Endothelial cell of umbilical vein (primary cell): ENCODE results near the gene LIG4. TPM values are rescaled to one million over a fixed set of nuclear protein-coding genes. Genes with fewer than 3 reads are reported as not detected.

Experiments
- BruUV-seq: library from RNA; stranded (reverse); fragments of 400-500 nt; replicated peaks from 2 replicates; lab custom pipeline; 2021; lab: Mats Ljungman, UMichigan
- CTCF ChIA-PET: fragments of 300-600, 350-600 bp; sonication (Branson Sonifier 250); formaldehyde crosslinking; loops from one replicate; lab custom pipeline; 2021; ENCODE audit warnings: antibody characterized with exemption, inconsistent platforms; lab: Charles Lee
- POLR2A ChIA-PET: fragments of 300-600, 350-600 bp; sonication (Branson Sonifier 250); formaldehyde crosslinking; loops from one replicate; lab custom pipeline; 2021; ENCODE audit warnings: antibody characterized with exemption, inconsistent platforms; lab: Charles Lee
- DNase-seq: peaks from one replicate; pipeline ENCODE4 v3.0.0-alpha.2; 2011; ENCODE audit warnings: low read depth, low spot score
- FAIRE-seq: peaks from 2 replicates; lab custom pipeline; 2011; peaks lifted over from hg19 to GRCh38; lab: Jason Lieb, UNC
- H2AFZ ChIP-seq: 2 replicates; pipeline ENCODE4 v1.6.0; 2012; ENCODE audit warnings: low read depth, low read length, control low read depth, inconsistent platforms
- H3K27ac ChIP-seq: 2 replicates; pipeline ENCODE4 v1.5.1; 2011; ENCODE audit warnings: low read depth, mild to moderate bottlenecking, control low read depth, low read length, moderate library complexity; ENCODE audit not compliant: insufficient read depth
- H3K27me3 ChIP-seq, 2 experiments: 2 replicates each; pipeline versions ENCODE4 v1.6.0 to v1.6.1; 2011; ENCODE audit warnings: low read length in 2 of 2, mixed read lengths in 1 of 2; ENCODE audit not compliant: control insufficient read depth in 2 of 2, insufficient read depth in 2 of 2
- H3K36me3 ChIP-seq, 2 experiments: 2 replicates in 1 of 2; 3 replicates in 1 of 2; pipeline ENCODE4 v1.5.1; 2011; ENCODE audit warnings: low read length in 2 of 2, mild to moderate bottlenecking in 1 of 2, moderate library complexity in 1 of 2; ENCODE audit not compliant: control insufficient read depth in 2 of 2, insufficient read depth in 2 of 2; ENCODE audit errors: extremely low read depth in 1 of 2
- H3K4me1 ChIP-seq: 3 replicates; pipeline ENCODE4 v1.5.1; 2011; ENCODE audit warnings: mild to moderate bottlenecking, low read length; ENCODE audit not compliant: control insufficient read depth, insufficient read depth; ENCODE audit errors: extremely low read depth
- H3K4me2 ChIP-seq: 2 replicates; pipeline ENCODE4 v1.6.1; 2011; ENCODE audit warnings: low read length, control low read depth, mixed read lengths; ENCODE audit not compliant: insufficient read depth
- H3K4me3 ChIP-seq, 3 experiments: fragments of 200-600 bp in 1 of 3; sonication (generic), shearing (Covaris generic) in 1 of 3; replicated peaks in 1 of 3; 2 replicates each; pipeline ENCODE4 v1.5.1; 2011 to 2016; ENCODE audit warnings: control low read depth in 3 of 3, low read length in 3 of 3, mild to moderate bottlenecking in 2 of 3, inconsistent platforms in 1 of 3, low read depth in 1 of 3, moderate library complexity in 1 of 3; ENCODE audit not compliant: insufficient read depth in 1 of 3
- H3K79me2 ChIP-seq: 2 replicates; pipeline ENCODE4 v1.6.0; 2012; ENCODE audit warnings: low read length, inconsistent platforms; ENCODE audit not compliant: control insufficient read depth, insufficient read depth
- H3K9ac ChIP-seq: replicated peaks from 2 replicates; pipeline ENCODE3; 2011; ENCODE audit warnings: low read length, control low read depth; ENCODE audit not compliant: insufficient read depth; ENCODE audit errors: extremely low read depth
- H3K9me1 ChIP-seq: replicated peaks from 3 replicates; pipeline ENCODE4 v1.6.0; 2011; ENCODE audit warnings: mild to moderate bottlenecking, low read length; ENCODE audit not compliant: control insufficient read depth, insufficient read depth; ENCODE audit errors: extremely low read depth
- H3K9me3 ChIP-seq: replicated peaks from 2 replicates; pipeline ENCODE4 v1.5.1; 2012; ENCODE audit warnings: low read length, inconsistent platforms; ENCODE audit not compliant: control insufficient read depth, insufficient read depth
- H4K20me1 ChIP-seq: replicated peaks from 2 replicates; pipeline ENCODE3; 2011; ENCODE audit warnings: mild to moderate bottlenecking, low read length; ENCODE audit not compliant: control insufficient read depth, insufficient read depth; ENCODE audit errors: extremely low read depth
- CTCF ChIP-seq, 2 donors: IDR thresholded peaks; 1 replicate in 1 of 2; 2 replicates in 1 of 2; pipeline ENCODE4 v1.5.1; 2011; ENCODE audit warnings: low read length in 2 of 2, mild to moderate bottlenecking in 2 of 2, moderate library complexity in 2 of 2, control low read depth in 1 of 2, inconsistent platforms in 1 of 2, low read depth in 1 of 2; ENCODE audit not compliant: insufficient read depth in 1 of 2; ENCODE audit errors: extremely low read depth in 1 of 2
- EZH2 ChIP-seq: IDR thresholded peaks from 2 replicates; pipeline ENCODE4 v1.6.1; 2012; ENCODE audit warnings: borderline replicate concordance, low read depth, mild to moderate bottlenecking, moderate library complexity, low read length, inconsistent platforms; ENCODE audit not compliant: severe bottlenecking
- FOS ChIP-seq: IDR thresholded peaks from 2 replicates; pipeline ENCODE4 v1.6.1; 2011; ENCODE audit warnings: mild to moderate bottlenecking, low read length, moderate library complexity, borderline replicate concordance; ENCODE audit not compliant: insufficient read depth
- GATA2 ChIP-seq: IDR thresholded peaks from 2 replicates; pipeline ENCODE4 v1.7.0; 2011; ENCODE audit warnings: low read depth, mild to moderate bottlenecking, moderate library complexity, mixed read lengths, low read length; ENCODE audit not compliant: insufficient read length, insufficient read depth
- JUN ChIP-seq: IDR thresholded peaks from 2 replicates; pipeline ENCODE4 v1.6.1; 2011; ENCODE audit warnings: borderline replicate concordance, low read depth; ENCODE audit not compliant: insufficient read length, insufficient read depth
- MYC ChIP-seq: IDR thresholded peaks from one replicate; pipeline ENCODE4 v1.6.1; 2011; ENCODE audit warnings: mild to moderate bottlenecking, low read depth, low read length
- POLR2A ChIP-seq: IDR thresholded peaks from 2 replicates; pipeline ENCODE4 v1.6.1; 2012; ENCODE audit warnings: low read depth, mild to moderate bottlenecking, control low read depth, low read length
- POLR2AphosphoS5 ChIP-seq: IDR thresholded peaks from 2 replicates; pipeline ENCODE4 v1.6.1; 2012; ENCODE audit warnings: low read depth, mild to moderate bottlenecking, control low read depth, low read length, moderate library complexity; ENCODE audit not compliant: insufficient read depth
- dilution Hi-C: fragments of 300-500 bp; cut with MboI; formaldehyde crosslinking; loops from one replicate; pipeline ENCODE4 v1.15.0; 2019; ENCODE audit warnings: low sequenced_read_pairs; ENCODE audit not compliant: extremely low pct_ligation_motif_present
- intact Hi-C: fragments of 100-400 bp; cut with micrococcal nuclease; formaldehyde crosslinking; loops from one replicate; pipeline ENCODE4 v1.10.0; 2022
- polyA plus RNA-seq, 4 experiments: library from polyadenylated mRNA; depleted of rRNA in 3 of 4; stranded (reverse) in 3 of 4; unstranded in 1 of 4; fragments of >200 nt; gene quantifications; 2 replicates each; pipeline versions ENCODE4 v1.2.1 to v1.2.3, GENCODE V29; 2011 to 2012; ENCODE audit warnings: missing spikeins in 1 of 4
- total RNA-seq: library from RNA; stranded (reverse); gene quantifications from 2 replicates; pipeline ENCODE4 v1.2.3, GENCODE V29; 2021
- TF ChIP-seq, protein P1 (sequence below): IDR thresholded peaks from 2 replicates; pipeline ENCODE4 v1.6.1; 2011; ENCODE audit not compliant: insufficient read depth, insufficient read length

The LIG4 gene
- total and polyA plus RNA-seq, 2 donors (not counting 3 experiments of a cell fraction or from before 2014, with no cell fraction given) = 3.0 to 9.2 TPM

GRCh38 chr13:108227651-108228272, 12.4 kb upstream of the LIG4 start:
- Histone ChIP-seq H3K27me3 (no peaks in the 10 kb centered on the region), H3K9ac (no peak overlapping the region), H3K79me2 (peaks cover 45% of the 10 kb centered on the region), H3K9me3 (no peaks in the 10 kb centered on the region), H3K27ac (no peak overlapping the region), H3K4me1 (no peaks in the 10 kb centered on the region), H4K20me1 (peaks cover 9% of the 10 kb centered on the region), H3K9me1 (no peaks in the 10 kb centered on the region), H3K4me3 (no peak overlapping the region), H2AFZ (no peak overlapping the region), H3K36me3 (no peaks in the 10 kb centered on the region), H3K4me2 (no peak overlapping the region)
- ChIA-PET POLR2A (no interaction called here), CTCF (interaction anchor here (0.7 to 1.0 kb wide), 3 partner anchors 14 to 670 kb away, joined by 4 to 7 read pairs (median 4); no protein-coding TSS in a partner anchor)
- no peak for FAIRE-seq
- BruUV-seq = no TSS peak
- no peak for TF ChIP-seq EZH2
- TF ChIP-seq CTCF (IDR thresholded peaks at IDR 0.05; ENCODE audit: extremely low read depth in 1 of 2, insufficient read depth in 1 of 2, low read depth in 1 of 2, low read length in 2 of 2) = peak; percentile 49 to 50
- TF ChIP-seq FOS = no peak
- TF ChIP-seq POLR2A = no peak
- intact Hi-C loops (loop anchor here (2.0 kb wide), 2 partner anchors 95 to 669 kb away; no protein-coding TSS in a partner anchor), dilution Hi-C loops (no loop called here)
- peak; percentile 55 for DNase-seq

- Histone ChIP-seq H3K9ac (no peak overlapping the region), H3K4me2 (no peak overlapping the region), H3K4me3 (no peak overlapping the region), H2AFZ (no peak overlapping the region), H3K9me1 (no peaks in the 10 kb centered on the region), H4K20me1 (peaks cover 9% of the 10 kb centered on the region), H3K9me3 (no peaks in the 10 kb centered on the region), H3K4me1 (no peaks in the 10 kb centered on the region), H3K27me3 (no peaks in the 10 kb centered on the region), H3K27ac (no peak overlapping the region), H3K79me2 (peaks cover 54% of the 10 kb centered on the region), H3K36me3 (no peaks in the 10 kb centered on the region)
- ChIA-PET POLR2A (no interaction called here), CTCF (interaction anchor here (0.7 to 1.0 kb wide), 2 partner anchors 669 to 672 kb away, joined by 3 to 5 read pairs; no protein-coding TSS in a partner anchor)
- no peak for DNase-seq
- FAIRE-seq = no peak
- BruUV-seq = no TSS peak
- intact Hi-C loops = loop anchor here (2.0 kb wide), 2 partner anchors 97 to 671 kb away; no protein-coding TSS in a partner anchor
- dilution Hi-C loops = no loop called here
- TF ChIP-seq MYC = no peak
- no peak for TF ChIP-seq POLR2A
- no peak for TF ChIP-seq POLR2AphosphoS5
- TF ChIP-seq FOS = no peak
- no peak for TF ChIP-seq CTCF (IDR thresholded peaks at IDR 0.05; ENCODE audit: extremely low read depth in 1 of 2, insufficient read depth in 1 of 2, low read depth in 1 of 2, low read length in 2 of 2)
- TF ChIP-seq GATA2 = no peak
- TF ChIP-seq JUN = no peak
- TF ChIP-seq EZH2 = no peak
- TF ChIP-seq, protein P1, sequence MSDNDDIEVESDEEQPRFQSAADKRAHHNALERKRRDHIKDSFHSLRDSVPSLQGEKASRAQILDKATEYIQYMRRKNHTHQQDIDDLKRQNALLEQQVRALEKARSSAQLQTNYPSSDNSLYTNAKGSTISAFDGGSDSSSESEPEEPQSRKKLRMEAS = no peak
Measured at GRCh38 chr13:108226184-108226583, 10.8 kb upstream of the LIG4 start.
